WERI-Rb-1 (cell line): ENCODE measurements around the gene HMX2.

Experiments used
- DNase-seq: peaks from one replicate; pipeline ENCODE4 v3.0.0-alpha.2; 2020
- H3K27ac ChIP-seq: fragments of 250-450 bp; sonication (Bioruptor Pico); 2 replicates; pipeline ENCODE4 v1.5.1; 2020; ENCODE audit warnings: mild to moderate bottlenecking, moderate library complexity
- H3K27me3 ChIP-seq: fragments of 250-450 bp; sonication (Bioruptor Pico); 2 replicates; pipeline ENCODE4 v1.5.1; 2021; ENCODE audit warnings: mild to moderate bottlenecking, low read depth, moderate library complexity; ENCODE audit not compliant: insufficient read depth, severe bottlenecking
- H3K36me3 ChIP-seq: fragments of 250-450 bp; sonication (Bioruptor Pico); 2 replicates; pipeline ENCODE4 v1.5.1; 2020; ENCODE audit warnings: mild to moderate bottlenecking, moderate library complexity
- H3K4me3 ChIP-seq: 2 replicates; pipeline ENCODE4 v1.5.1; 2011; ENCODE audit warnings: low read depth, mild to moderate bottlenecking, control low read depth, low read length
- H3K9me3 ChIP-seq: fragments of 250-450 bp; sonication (Bioruptor Pico); 2 replicates; pipeline ENCODE4 v1.5.1; 2021; ENCODE audit warnings: mild to moderate bottlenecking, moderate library complexity; ENCODE audit not compliant: severe bottlenecking
- TF ChIP-seq, protein P1 (sequence below): IDR thresholded peaks from 2 replicates; pipeline ENCODE4 v1.5.1; 2011; ENCODE audit warnings: low read depth, mild to moderate bottlenecking, control low read depth, inconsistent platforms, low read length

The HMX2 gene

DNA sequence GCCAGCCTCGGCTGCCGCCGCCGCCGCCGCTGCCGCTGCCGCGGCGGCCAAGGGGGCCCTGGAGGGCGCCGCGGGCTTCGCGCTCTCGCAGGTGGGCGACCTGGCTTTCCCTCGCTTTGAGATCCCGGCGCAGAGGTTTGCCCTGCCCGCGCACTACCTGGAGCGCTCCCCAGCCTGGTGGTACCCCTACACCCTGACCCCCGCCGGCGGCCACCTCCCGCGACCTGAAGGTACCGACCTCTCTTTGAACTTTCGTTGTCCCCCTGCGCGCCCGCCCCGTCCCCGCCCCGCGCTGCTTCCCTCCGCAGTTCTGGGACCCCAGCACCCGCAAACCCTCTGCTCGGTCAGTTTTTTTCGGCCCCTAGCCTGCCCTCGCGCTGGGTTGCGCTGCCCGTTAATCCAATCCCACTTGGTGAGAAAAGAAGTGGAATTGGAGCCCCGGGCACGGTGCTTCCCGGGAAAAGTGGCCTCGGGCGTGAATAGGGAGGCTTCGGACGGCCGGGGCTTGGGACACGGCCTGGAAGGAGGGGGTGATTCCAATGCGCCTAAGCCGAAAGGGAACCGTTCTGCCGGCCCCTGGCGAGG is 11.6 kb upstream of the HMX2 start:
- no peak overlapping the region for H3K4me3 ChIP-seq
- no peak overlapping the region for H3K27ac ChIP-seq
- DNase-seq, result no peak
- TF ChIP-seq, protein P1, sequence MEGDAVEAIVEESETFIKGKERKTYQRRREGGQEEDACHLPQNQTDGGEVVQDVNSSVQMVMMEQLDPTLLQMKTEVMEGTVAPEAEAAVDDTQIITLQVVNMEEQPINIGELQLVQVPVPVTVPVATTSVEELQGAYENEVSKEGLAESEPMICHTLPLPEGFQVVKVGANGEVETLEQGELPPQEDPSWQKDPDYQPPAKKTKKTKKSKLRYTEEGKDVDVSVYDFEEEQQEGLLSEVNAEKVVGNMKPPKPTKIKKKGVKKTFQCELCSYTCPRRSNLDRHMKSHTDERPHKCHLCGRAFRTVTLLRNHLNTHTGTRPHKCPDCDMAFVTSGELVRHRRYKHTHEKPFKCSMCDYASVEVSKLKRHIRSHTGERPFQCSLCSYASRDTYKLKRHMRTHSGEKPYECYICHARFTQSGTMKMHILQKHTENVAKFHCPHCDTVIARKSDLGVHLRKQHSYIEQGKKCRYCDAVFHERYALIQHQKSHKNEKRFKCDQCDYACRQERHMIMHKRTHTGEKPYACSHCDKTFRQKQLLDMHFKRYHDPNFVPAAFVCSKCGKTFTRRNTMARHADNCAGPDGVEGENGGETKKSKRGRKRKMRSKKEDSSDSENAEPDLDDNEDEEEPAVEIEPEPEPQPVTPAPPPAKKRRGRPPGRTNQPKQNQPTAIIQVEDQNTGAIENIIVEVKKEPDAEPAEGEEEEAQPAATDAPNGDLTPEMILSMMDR, result no peak
- H3K9me3 ChIP-seq, result no peaks in the 10 kb centered on the region
- H3K36me3 ChIP-seq, result no peaks in the 10 kb centered on the region
- peaks cover 99% of the 10 kb centered on the region for H3K27me3 ChIP-seq

DNA sequence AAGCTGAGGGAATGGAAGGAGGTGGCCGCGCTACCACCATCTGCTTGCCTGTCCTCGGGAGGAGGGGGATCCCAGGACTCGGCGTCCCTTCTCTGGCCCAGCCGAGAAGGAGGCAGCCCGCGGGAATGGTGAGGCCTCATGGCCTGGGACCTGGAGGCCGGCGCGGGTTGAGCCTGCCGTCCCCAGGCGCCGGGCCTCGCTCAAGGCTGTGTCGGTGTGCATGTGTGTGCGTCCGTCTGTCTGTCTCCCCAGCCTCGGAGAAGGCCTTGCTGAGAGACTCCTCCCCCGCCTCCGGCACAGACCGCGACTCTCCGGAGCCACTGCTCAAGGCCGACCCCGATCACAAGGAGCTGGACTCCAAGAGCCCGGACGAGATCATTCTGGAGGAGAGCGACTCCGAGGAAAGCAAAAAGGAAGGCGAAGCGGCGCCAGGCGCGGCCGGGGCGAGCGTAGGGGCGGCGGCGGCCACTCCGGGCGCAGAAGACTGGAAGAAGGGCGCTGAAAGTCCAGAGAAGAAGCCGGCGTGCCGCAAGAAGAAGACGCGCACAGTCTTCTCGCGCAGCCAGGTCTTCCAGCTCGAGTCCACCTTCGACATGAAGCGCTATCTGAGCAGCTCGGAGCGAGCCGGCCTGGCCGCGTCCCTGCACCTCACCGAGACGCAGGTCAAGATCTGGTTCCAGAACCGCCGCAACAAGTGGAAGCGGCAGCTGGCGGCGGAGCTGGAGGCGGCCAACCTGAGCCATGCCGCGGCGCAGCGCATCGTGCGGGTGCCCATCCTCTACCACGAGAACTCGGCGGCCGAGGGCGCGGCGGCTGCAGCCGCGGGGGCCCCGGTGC is 10.9 kb upstream of the HMX2 start:
- TF ChIP-seq, protein P1, result no peak
- Histone ChIP-seq H3K27ac (no peak overlapping the region), H3K4me3 (peak overlapping the region; percentile 2; the same call in 1 of the 2 replicates), H3K36me3 (no peaks in the 10 kb centered on the region), H3K27me3 (peaks cover 99% of the 10 kb centered on the region), H3K9me3 (no peaks in the 10 kb centered on the region)
- no peak for DNase-seq

DNA sequence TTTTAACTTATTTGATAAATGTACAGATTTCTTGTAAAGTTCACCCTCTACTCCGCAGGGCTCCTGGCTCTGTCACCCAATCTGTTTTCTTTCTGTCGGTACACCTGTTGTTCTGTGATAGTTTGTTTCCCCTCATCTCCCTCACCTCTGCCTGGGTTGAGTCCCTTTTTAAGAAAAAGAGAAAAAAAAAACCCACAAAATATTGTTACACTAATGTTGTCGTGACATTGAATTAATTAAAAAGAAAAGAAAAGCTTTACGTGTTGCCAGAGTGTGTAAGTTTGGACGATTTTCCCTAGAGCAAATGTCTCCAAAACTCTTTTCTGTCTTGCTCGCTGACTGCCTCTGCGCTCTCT is 8.8 kb upstream of the HMX2 start:
- Histone ChIP-seq H3K27ac (no peak overlapping the region), H3K36me3 (no peaks in the 10 kb centered on the region), H3K4me3 (no peak overlapping the region), H3K9me3 (no peaks in the 10 kb centered on the region), H3K27me3 (peaks cover 99% of the 10 kb centered on the region)
- TF ChIP-seq, protein P1, result no peak
- DNase-seq, result no peak

DNA sequence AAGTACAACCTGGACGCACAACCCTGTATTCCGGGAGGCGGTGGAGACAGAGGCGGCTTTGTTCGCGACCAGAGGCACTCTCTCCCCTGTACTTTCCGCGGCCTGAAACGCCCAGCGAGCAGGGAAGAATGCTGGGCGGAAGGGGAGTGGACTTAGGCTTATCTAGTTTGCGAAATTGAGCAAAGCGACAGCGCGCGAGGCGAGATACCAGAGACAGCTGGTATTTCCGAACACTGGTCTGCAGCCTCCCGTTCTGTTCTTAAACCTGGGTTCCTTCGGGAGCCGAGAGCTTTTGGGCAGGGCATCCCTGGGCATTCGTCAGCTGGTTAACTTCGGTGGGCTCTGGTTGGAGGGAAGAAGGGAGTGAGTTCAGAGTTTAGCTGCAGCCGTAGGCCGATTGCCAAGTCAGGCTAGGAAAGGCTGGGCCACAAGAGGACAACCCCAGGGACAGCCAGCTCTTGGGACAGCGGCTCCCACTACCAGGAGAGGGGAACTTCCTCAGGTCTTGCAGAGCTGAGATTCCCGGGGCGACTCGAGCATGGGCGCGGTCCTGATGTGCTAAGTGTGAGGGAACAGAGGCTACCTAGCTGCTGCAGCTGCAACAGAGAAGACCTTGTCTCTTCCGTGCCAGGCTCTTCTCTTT is 8.3 kb upstream of the HMX2 start:
- TF ChIP-seq, protein P1, result no peak
- peaks cover 99% of the 10 kb centered on the region for H3K27me3 ChIP-seq
- peak; percentile 26 for DNase-seq

DNA sequence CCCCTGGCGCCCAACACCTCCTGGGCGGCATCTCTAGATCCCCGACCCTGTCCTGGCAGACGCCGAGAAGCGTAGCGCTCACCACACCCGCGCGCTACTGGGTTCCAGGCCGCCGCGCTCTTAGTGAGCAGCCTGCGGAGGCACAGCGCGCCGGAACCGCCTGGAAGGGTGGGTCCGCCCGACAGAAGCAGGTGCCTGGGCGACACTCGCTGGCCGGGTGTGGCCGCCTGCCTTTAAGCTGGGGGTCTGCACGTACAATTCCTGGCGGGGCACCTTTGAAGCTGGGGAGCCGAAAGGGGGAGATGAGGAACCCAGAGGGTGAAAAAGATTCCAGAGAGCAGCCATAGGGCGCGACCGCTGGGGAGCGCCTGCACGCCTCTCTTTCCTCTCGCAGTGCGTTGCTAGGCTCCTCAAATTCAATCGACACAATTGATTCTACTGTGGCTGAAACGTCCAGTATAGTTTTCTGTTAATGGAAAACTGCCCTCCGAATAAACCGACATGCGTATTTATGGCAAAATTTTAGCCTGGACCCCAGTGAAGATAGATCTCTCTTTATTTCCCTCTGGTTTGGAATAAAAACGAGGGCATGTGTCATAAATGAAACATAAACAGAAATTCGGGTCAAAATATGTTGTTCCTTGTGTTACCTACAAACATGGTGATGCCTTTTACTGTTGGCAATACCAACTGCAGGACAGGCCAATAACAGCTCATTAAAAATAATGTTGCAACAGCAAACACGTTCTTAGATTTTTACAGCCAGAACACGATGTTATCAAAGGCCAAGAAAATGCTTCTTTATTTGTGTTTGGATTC is 7.6 kb upstream of the HMX2 start:
- no peak for DNase-seq
- Histone ChIP-seq H3K4me3 (no peak overlapping the region), H3K27me3 (peaks cover 99% of the 10 kb centered on the region), H3K36me3 (no peaks in the 10 kb centered on the region), H3K9me3 (no peaks in the 10 kb centered on the region), H3K27ac (no peak overlapping the region)
- TF ChIP-seq, protein P1, result peak; percentile 53; the same call in 1 of the 2 replicates

More for the DNA sequence above, 8.3 kb upstream of the HMX2 start:
- no peaks in the 10 kb centered on the region for H3K36me3 ChIP-seq
- H3K27ac ChIP-seq, result no peak overlapping the region
- no peak overlapping the region for H3K4me3 ChIP-seq
- H3K9me3 ChIP-seq, result no peaks in the 10 kb centered on the region
